WI38 (cell line): ENCODE measurements around the gene EEF2K.

Experiments used
- H3K4me3 ChIP-seq: 2 replicates; pipeline ENCODE4 v1.5.1; 2011; ENCODE audit warnings: low read depth, mild to moderate bottlenecking, control low read depth, low read length
- TF ChIP-seq, protein P1 (sequence below): IDR thresholded peaks from 2 replicates; pipeline ENCODE4 v1.5.1; 2012; ENCODE audit warnings: low read depth, mild to moderate bottlenecking, control low read depth, low read length

Gene EEF2K

DNA sequence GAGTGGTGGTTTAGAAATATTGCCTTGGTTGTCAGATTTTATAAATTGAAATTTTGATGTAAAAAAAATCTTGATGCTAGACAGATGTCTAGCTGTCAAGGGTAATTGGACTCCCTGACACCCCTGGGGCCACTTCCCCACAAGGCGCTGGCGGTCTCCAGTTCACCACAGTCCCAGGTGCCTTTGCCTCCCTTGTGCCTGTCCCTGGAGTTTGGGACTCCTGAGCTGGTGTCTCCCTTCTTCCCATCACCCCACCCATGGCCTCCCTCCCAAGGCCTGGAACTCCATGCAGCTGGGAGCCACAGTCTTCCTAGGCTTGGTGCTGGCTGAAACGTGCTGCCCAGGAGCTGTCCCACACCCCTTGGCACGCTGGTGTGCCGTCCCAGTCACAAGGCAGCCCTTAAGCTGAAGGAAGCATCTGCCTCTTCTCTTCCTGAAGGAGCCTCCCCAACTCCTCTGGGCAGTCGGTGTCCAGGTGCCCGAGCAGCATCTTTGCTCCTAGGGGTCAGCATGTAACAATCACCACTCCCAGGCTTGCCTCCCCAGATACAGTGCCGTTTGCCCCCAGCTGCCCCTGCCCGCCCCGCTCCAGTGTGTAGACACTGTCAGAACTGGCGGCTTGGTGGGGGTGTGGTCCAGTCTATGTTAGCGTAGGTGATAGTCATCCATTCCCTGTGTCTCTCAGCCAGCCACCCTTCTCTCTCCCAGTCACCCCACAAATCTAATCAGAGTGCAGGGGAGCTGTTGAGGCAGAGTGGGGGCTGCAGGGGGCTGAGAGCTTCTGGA is 117.3 kb downstream of the EEF2K start:
- TF ChIP-seq, protein P1, sequence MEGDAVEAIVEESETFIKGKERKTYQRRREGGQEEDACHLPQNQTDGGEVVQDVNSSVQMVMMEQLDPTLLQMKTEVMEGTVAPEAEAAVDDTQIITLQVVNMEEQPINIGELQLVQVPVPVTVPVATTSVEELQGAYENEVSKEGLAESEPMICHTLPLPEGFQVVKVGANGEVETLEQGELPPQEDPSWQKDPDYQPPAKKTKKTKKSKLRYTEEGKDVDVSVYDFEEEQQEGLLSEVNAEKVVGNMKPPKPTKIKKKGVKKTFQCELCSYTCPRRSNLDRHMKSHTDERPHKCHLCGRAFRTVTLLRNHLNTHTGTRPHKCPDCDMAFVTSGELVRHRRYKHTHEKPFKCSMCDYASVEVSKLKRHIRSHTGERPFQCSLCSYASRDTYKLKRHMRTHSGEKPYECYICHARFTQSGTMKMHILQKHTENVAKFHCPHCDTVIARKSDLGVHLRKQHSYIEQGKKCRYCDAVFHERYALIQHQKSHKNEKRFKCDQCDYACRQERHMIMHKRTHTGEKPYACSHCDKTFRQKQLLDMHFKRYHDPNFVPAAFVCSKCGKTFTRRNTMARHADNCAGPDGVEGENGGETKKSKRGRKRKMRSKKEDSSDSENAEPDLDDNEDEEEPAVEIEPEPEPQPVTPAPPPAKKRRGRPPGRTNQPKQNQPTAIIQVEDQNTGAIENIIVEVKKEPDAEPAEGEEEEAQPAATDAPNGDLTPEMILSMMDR = no peak
- H3K4me3 ChIP-seq = no peak overlapping the region

DNA sequence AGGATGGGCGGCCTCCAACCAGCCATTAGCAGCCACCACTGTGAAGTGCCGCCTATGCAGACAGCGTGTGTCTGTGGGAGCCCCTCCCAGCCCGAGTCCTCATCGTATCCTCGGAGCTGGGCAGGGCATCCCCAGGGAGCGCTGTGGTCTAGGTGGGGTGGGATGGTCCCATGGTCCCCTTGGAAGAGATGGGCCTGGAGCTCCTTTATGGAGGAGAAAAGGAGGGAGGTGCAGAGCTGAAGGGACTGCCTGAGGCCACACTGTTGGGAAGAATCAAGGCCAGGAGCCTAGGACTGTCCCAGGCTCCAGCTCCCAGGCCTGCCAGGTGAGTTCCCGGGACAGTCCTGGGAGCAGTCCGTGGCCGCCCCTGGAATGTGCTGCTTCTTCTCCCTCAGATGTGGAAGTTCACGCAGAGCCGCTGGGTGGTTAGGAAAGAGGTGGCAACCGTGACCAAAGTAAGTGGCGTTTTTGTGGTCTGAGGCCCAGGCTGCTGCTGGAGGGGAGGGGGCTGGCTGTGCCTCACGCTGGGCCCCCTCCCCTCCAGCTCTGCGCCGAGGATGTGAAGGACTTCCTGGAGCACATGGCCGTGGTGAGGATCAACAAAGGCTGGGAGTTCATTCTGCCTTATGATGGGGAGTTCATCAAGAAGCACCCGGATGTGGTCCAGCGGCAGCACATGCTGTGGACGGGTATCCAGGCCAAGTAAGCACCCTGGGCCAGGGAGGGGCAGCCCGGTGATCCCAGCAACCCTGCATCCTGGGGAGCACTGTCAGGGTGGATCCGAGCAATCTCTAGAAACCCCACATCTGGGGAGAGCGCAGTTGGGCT is 118.1 kb downstream of the EEF2K start:
- no peak overlapping the region for H3K4me3 ChIP-seq
- TF ChIP-seq, protein P1 = no peak

DNA sequence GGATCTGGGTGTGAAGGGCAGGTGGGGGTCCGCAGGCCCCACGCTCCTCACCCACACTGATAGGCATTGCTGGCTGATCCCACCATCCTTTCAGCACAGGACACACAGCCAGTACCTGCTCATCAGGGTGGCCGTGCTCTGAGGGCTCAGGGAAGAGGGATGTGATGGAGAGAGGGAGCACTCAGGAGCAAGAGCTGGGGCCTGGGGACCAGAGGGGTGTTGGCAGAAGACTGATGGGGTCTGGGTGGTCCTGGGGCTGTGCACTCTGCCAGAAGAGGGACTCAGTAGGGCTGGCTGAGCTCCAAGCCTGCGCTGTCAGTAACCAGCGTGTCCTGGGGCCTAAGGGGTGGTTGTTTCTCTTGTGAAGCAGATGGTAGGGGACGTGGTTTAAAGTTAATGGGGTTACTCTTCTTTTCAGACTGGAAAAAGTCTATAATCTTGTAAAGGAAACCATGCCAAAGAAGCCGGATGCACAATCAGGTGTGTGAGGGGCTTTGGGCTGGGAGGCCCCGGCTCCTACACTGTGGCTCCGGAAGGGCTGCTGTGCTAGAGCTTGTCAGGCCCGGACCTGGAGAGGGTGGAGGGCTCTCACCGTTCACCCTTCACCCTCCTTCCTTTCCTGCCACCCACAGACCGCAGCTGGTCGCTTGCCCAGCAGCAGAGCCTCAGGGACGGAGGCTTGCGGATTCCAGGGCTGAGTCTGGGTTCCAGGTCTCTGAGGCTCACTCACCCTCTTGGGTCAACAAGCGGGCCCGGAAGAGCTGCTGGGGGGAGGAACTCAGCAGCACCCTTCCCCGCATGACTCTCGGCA is 118.9 kb downstream of the EEF2K start:
- no peak overlapping the region for H3K4me3 ChIP-seq
- TF ChIP-seq, protein P1 = no peak

DNA sequence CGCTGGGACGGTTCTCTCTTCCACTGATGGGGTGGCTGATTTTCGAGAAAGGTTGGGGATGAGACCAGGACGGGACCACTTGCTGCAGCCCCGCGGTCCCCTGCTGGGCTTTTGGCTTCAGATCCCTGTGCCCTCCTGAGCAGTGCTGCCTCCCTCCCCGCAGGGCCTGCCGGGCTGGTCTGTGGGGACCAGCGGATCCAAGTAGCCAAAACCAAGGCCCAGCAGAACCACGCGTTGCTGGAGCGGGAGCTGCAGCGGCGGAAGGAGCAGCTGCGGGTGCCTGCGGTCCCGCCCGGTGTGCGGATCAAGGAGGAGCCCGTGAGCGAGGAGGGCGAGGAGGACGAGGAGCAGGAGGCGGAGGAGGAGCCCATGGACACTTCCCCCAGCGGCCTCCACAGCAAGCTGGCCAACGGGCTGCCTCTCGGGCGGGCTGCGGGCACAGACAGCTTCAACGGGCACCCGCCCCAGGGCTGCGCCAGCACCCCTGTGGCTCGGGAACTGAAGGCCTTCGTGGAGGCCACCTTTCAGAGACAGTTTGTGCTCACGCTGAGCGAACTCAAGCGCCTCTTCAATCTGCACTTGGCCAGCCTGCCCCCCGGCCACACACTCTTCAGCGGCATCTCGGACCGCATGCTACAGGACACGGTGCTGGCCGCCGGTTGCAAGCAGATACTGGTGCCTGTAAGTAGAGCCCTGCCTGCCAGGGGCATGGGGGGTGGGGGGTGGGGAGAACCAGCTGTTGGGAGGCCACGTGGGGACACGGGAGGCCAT is 119.7 kb downstream of the EEF2K start:
- H3K4me3 ChIP-seq = no peak overlapping the region
- TF ChIP-seq, protein P1 = no peak

DNA sequence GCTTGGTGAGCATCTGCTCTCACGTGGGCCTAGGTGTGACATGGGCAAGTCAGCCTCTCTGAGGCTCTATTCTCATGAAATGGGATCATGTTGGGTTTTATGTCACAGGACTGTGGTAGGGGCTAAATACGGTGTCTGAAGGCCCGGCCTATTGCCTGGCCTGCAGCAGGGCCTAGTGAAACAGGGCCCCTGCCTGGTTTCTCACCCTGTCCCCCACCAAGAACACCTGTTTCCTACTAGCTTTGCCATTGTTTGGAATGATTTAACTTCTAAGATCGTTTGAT is 120.2 kb downstream of the EEF2K start:
- TF ChIP-seq, protein P1 = no peak
- H3K4me3 ChIP-seq = no peak overlapping the region

DNA sequence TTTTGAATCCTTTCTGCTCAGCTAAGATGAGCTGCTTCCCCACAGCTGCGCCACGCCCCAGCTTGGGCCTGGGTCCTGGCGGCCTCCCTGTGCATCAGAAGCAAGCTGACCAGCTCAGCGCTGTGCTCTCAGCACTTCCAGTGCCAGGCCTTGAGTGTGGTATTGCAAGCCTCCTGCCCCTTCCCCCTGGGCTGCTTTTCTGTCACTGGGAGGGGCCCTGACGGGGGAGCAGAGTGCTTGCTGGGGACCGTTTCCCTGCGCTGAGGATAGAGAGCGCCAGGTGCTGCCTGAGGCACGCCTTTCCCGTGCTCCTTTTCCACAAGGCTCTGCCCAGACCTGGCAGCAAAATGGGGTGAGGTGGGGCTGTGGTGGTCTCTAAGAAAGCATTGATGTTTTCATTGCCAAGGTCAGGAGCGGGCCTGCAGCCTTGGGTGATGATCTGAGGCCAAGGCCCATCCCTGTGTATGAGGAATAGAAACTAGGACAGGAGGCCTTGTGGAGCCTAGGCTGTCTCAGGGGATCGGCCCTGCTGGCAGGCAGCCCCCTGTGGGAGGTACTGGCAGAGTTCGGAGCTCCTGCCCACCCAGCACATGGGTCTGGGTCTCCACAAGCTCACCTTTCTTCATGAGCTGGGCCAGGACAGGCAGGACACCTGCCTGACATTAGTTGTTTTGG is 120.8 kb downstream of the EEF2K start:
- TF ChIP-seq, protein P1 = no peak
- no peak overlapping the region for H3K4me3 ChIP-seq
